Stimulated activated CD4-positive, alpha-beta T cell treated with anti-CD3 and anti-CD28 coated beads, Interleukin-15, amount 100 ng/mL, for 48 hours (primary cell): ENCODE results near the gene BEAN1.

ENCODE experiments used
- DNase-seq, 2 donors: peaks; one replicate each; pipeline ENCODE4 v3.0.0-alpha.2; 2020; ENCODE audit warnings: low read depth in 2 of 2

Gene BEAN1, protein sequence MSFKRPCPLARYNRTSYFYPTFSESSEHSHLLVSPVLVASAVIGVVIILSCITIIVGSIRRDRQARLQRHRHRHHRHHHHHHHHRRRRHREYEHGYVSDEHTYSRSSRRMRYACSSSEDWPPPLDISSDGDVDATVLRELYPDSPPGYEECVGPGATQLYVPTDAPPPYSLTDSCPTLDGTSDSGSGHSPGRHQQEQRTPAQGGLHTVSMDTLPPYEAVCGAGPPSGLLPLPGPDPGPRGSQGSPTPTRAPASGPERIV

GRCh38 chr16:66427036-66427860 is at the start of gene BEAN1:
Gene BEAN1 (plus strand): TSS chr16:66427295. CDS start chr16:66437677, 10,382 bp downstream.
- DNase-seq: no peak

DNA sequence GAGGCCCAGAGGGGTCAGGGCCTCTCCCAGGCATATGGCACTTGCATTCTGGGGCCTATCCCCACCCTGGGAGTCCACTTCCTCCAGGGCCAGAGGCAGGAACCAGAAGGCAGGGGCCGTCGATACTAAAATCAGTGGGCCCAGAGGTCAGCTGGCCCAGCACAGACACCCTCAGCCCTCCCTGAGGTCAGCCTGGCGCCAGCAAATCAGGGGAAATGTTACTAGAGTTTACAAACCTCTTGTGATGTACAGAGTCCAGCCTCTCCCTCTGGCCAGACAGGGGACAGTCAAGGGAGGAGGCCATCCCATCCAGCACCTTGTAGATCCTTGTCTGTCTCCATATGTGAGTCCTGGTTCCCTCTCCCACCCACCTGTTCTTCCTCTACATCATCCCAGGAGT is 49.8 kb upstream of the BEAN1 start:
- no peak for DNase-seq

GRCh38 chr16:66378741-66379570 is 48.1 kb upstream of the BEAN1 start:
- DNase-seq: no peak

DNA sequence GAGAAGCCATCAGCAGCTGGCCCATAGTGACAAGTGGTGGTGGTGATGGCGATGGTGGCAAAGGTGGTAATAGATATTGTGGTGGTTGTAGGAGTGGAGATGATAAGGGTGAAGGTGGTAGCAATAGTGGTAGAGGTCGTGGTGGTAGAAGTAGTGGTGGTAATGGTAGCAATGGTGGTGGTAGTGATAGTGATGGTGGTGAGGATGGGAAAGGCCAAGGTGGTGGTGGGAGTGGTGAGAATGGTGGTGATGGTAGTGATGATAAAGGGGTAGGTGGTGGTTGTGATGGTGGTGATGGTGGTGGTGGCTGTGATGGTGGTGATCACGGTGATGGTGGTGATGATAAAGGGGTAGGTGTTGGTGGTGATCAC is 47.5 kb upstream of the BEAN1 start:
- DNase-seq: no peak

DNA sequence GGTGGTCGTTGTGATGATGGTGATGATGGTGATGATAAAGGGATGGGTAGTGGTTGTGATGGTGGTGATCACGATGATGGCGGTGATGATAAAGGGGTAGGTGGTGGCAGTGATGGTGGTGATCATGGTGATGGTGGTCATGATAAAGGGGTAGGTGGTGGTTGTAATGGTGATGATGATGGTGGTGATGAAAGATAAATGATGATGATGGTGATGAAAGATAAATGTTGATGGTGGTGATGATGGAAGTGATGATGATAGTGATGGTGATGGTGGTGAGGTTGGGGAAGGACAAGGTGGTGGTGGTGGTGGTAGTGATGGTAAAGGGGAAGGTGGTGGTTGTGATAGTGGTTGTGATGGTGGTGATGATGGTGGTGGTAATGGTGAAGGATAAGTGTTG is 46.7 kb upstream of the BEAN1 start:
- no peak for DNase-seq

GRCh38 chr16:66381585-66382170 is 45.4 kb upstream of the BEAN1 start:
- no peak for DNase-seq

GRCh38 chr16:66382171-66382965 is 44.7 kb upstream of the BEAN1 start:
- no peak for DNase-seq

- no peak for DNase-seq
Observed at GRCh38 chr16:66382966-66383299, 44.2 kb upstream of the BEAN1 start.

DNA sequence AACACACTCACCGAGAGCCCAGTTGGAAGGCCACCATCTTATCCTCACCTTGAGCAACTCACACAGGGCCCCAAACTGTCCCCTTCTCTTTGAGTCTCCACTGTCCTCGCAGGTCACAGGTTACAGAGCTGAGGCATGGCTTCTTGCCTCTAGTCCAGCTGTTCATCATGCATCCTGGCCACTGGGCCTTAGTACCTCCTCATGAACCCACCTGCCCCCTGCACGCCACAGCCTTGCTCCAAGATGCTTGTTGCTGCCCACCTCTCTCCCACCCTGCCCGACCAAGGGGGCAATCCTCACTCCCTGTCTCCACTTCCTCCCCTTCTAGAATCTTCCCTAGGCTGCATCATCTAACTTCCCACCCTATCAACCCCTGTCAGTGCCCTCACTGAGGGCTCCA is 43.5 kb upstream of the BEAN1 start:
- no peak for DNase-seq

DNA sequence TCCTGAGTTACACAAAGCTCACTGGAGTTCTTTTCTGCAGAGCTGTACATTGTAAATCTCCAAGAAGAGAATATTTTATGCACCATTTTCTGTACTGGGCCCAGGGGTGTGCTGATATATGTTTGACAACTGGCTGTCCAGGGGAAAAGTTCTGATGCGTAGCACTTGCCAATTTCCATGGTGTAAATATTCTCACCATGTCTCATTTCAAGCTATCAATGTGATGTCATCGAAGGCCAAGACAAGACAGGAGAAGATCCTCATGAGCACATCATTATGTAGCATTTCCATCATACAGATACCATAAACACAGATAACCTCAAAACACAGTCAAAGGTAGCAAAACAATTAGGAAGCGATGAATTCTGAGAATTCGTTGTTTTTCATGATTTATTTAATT is 41.7 kb upstream of the BEAN1 start:
- DNase-seq: no peak

DNA sequence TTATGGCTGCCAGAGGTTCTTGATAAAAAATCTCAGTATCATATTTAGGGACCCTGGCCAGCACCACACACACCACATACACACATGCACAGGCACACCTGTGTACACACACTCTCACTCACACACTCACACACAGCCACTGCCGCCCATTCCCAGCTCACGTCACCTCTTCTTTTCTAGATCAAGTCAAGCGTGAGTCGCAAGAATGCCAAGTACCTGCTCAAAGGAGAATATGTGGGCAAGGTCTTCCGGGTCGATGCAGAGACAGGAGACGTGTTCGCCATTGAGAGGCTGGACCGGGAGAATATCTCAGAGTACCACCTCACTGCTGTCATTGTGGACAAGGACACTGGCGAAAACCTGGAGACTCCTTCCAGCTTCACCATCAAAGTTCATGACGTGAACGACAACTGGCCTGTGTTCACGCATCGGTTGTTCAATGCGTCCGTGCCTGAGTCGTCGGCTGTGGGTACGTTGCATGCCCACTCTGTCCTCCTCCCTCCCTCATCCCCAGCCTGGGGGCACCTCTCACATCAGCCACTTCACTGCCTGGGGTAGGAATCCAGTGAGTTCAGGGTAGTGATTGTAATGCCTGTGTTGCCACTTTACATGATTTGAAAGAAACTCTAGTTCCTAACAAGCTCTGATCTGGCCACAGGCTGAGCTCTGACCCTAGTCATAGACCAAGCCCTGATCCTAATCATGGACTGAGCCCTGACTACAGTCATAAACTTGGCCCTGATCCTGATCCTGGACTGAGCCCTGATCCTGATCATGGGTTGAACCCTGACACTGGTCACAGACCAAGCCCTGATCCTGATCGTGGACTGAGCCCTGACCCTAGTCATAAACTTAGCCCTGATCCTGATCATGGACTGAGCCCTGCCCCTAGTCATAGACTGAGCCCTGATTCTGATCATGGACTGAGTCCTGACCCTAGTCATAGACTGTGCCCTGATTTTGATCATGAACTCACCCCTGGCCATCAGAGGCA is 40.2 kb upstream of the BEAN1 start:
- DNase-seq: no peak

- no peak for DNase-seq
Observed at GRCh38 chr16:66387817-66388332, 39.2 kb upstream of the BEAN1 start.

GRCh38 chr16:66388350-66389139 is 38.5 kb upstream of the BEAN1 start:
- no peak for DNase-seq

- DNase-seq: no peak
Observed at GRCh38 chr16:66389256-66390176, 37.6 kb upstream of the BEAN1 start.

DNA sequence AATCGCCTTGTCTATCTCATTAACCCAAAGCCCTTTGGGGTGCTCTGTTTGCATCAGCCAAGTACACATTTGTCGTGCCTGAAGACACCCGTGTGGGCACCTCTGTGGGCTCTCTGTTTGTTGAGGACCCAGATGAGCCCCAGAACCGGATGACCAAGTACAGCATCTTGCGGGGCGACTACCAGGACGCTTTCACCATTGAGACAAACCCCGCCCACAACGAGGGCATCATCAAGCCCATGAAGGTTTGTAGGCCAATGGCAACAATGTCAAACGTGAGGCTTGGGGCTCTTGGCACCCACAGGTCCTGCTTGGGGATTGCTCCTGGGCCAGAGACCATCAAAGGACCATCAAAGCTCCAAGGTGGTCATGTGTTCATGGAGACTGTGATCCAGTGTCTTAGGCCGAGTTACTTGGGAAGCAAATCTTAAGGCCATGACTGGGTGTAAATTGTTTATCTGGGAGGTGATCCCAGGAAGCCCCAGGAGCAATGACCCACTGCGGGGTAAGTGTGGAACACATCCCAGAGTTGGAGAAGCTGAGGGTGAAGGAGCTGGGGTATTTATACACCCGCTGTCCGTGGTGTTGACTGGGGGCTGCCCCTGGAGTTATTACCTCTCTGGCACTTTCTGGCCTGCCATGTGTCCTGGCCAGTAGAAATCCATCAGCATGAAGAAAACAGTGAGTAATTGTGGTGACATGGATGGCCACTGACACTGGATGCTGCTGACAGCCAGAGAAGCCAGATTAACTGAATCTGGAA is 36.6 kb upstream of the BEAN1 start:
- DNase-seq: no peak

- DNase-seq: no peak
Observed at GRCh38 chr16:66391726-66392670, 35.1 kb upstream of the BEAN1 start.
